ENCODE data around the gene TIAM1.

TIAM1 gene

DNA sequence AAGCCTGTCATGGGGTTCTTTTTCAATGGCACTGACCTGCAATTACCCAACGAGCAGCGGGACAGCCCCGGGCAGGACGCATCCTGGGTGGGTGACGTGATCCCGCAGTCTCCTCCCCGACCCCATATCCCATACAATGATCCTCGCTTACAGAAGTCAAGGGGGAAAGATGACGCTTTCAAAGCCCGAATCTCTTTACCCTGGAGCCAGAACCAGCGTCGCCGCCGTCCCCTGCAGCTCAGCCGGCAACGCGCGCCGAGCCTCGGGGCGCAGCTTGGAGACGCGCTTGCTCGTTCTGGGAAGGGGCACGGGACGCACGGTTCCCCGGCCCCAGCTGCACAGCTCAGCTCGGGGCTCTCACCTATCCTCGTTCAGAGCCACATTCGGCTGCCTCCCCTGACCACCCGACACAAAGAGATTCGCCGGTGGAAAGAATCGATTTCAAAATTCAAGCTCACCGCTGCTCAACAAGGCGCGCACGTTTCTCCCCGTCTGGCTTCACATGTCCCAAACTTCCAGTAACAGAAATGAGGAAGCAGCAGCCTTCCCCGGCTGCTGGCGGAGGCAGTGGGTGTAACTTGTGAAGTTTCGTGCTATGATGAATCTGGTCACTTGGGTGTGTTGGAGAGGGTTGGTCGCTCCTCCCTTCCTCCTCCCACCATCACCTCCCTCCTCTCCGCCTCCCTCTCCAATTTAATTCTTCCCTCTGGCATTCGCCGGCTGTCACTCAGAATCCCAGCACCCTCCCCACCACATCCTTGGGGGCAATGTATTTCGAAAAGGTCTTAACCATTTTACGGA lies at the start of gene TIAM1:
Gene TIAM1 (minus strand): TSS at position 582 of the 801 bp plus-strand sequence. CDS start 77,289 bp downstream, outside the sequence.
- peak; percentile 64 for DNase-seq

GRCh38 chr21:31387560-31388186 lies 43.6 kb upstream of the TIAM1 start:
- DNase-seq = no peak

- no peak for DNase-seq
These were observed 41.9 kb upstream of the TIAM1 start for GRCh38 chr21:31386006-31386405.

GRCh38 chr21:31383770-31384169 lies 39.7 kb upstream of the TIAM1 start:
- DNase-seq = no peak

DNA sequence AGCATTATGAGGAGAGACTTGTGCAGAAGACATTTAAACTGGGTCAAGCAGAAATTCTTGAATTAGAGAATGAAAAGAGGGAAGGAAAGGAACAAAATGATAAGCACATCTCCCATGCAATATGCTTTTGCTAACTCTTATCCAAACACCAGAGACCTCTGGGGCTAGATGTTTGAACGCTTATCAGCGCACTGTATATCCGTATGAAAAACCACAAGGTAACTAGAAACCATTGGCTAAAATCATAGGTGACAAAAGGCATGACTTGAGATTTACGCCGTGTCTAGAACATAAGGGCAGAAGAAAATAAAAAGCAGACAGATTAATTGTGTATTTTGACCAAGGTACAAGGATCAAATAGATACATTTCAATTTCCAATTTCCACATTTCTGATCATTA lies 38.0 kb upstream of the TIAM1 start:
- no peak for DNase-seq

GRCh38 chr21:31376301-31376700 lies 32.2 kb upstream of the TIAM1 start:
- DNase-seq = no peak

DNA sequence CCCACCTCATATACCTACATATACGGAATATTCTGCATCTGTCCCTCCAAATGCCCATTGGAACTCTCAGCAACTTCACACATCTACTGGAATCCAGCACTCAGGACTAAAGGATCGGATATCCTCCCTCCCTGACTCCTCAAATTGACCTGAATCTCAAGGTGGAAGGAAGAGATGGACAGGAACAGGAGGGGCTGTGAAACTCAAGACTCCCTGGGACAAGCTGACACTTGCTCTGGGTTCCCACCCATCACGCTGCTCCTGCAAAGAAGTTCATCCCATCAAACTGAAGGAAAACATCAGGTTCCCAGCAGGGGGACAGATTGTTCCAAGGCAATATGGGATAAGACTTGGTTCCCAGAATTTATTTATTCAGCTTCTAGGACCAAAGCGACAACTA lies 30.3 kb upstream of the TIAM1 start:
- peak; percentile 23 for DNase-seq

DNA sequence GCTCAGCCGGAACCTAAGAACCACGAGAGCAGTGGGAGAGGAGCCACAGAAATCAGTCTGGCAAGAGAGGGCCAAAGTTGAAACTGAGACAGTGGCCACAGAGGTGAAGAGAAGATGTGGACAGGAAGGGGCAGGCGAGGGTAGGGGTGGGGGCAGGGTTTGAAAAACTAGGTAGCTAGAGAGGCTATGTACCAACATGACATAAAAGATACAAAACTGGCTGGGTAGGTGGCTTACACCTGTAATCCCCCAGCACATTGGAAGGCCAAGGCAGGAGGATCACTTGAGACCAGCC lies 28.4 kb upstream of the TIAM1 start:
- DNase-seq = no peak

GRCh38 chr21:31371715-31372470 lies 27.8 kb upstream of the TIAM1 start:
- no peak for DNase-seq

- DNase-seq = no peak
These were observed 27.0 kb upstream of the TIAM1 start for GRCh38 chr21:31370893-31371544.

DNA sequence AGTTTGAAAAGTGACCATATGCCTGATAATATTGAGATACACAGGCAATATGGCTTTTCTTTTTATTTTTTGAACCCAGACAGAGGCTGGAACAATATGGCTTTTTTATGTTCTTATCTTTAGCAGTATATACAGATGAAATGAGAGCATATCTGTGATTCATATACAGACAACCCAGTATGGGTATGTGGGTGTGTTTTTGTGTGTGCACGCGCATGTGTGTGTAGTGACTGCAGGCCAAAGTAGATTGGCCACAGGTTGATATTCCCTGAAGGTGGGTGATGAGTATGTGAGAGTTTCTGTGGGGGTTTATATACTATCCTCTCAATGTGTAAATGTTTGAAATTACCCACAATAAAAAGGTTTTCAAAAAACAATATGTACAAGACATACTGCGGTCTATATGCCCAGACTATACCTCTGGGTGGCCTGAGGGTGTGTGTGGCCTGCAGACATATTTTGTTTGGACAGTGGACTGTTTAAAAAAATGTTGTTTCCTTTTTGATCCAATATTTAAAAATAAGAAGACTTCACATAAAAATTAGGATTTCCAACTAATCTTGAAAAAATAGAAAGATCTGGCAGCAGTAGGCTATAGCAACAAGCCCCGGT lies 26.3 kb upstream of the TIAM1 start:
- no peak for DNase-seq

DNA sequence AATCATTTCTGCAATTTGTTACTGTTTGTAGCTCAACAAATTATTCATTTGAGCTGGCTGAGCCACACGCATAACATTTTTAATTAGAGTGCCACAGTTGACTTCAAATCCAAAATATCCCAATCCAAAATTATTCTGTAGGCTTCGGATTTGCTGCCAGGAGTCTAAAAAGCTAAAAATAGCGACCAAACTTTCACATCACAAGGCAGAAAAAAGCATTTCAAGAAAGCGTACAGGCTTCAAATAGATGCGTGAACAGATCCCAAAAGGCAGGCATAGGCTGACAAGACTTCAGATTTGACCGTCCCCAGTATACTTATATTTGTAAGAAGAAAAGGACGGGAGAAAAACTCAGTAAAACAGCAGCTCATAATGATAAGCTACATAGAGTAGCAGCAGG lies 24.3 kb upstream of the TIAM1 start:
- DNase-seq = no peak

- no peak for DNase-seq
These were observed 23.7 kb upstream of the TIAM1 start for GRCh38 chr21:31367801-31368200.

- DNase-seq = no peak
These were observed 22.8 kb upstream of the TIAM1 start for GRCh38 chr21:31366825-31367224.

DNA sequence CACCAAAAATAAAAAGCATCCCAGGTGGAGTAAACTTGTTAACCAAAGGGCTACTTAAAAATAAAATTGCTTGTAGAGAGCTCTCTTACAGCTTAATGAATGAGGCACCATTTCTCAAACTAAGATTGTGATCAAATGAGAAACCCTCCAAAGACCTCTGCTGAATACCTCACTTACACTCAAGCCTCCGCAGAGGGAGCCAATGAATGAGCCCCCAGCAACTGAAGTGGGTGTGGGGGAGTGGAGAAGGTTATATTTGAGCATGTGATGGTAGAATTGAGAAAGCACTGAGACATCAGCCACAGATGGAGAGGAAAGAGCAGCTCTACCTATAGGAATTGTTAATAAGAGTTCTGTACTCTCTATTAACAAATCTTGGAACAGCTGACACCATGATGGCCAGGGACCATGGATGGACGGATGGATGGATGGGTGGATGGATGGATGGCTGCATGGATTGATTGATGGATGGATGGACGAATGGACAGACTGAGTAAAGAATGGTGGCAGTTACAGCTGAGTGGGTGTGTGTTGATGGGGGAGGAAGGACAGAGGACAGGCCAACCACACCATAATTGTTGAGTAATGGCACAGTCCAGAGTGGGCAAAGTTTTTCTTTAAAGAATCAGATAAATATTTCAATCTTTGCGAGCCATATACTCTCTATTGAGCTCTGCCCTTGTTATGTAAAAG lies 20.3 kb upstream of the TIAM1 start:
- no peak for DNase-seq

- DNase-seq = no peak
These were observed 19.7 kb upstream of the TIAM1 start for GRCh38 chr21:31363720-31364119.

DNA sequence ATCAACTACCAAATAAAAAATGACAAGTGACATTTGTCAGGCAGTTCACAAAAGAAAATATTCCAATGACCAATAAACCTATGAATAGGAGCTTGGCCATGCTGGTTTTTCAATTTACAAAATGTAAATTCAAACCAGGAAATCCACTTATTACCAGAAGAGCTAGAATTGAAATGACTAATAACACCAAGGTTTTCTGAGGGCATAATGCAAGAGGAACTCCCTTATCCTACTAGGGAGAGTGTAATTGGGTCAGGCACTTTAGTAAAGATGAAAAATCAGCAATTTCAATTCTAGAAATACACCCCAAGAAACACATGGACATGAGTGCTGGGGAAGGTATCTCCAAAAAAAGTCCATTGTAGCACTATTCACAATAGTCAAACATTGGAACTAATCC lies 16.7 kb upstream of the TIAM1 start:
- DNase-seq = no peak

DNA sequence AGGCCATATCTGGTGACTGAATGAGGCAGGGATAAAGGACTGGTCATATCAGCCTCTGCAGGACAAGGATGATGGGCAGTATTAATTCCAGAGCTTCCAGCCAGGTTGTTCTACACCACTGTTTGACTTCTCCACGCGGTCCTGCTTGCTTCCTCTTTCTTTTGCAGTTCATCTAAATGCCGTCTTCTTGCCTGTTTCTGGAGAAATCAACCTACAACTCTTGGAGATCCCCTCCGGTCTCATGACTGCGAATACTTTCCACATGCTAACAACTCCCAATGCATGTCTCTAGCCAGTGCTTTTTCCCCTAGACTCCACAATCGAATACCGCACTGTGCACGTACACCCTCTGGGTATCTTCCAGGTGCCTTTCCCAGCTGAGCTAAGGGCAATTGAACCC lies 14.1 kb upstream of the TIAM1 start:
- DNase-seq = no peak

GRCh38 chr21:31356440-31356839 lies 12.4 kb upstream of the TIAM1 start:
- no peak for DNase-seq

DNA sequence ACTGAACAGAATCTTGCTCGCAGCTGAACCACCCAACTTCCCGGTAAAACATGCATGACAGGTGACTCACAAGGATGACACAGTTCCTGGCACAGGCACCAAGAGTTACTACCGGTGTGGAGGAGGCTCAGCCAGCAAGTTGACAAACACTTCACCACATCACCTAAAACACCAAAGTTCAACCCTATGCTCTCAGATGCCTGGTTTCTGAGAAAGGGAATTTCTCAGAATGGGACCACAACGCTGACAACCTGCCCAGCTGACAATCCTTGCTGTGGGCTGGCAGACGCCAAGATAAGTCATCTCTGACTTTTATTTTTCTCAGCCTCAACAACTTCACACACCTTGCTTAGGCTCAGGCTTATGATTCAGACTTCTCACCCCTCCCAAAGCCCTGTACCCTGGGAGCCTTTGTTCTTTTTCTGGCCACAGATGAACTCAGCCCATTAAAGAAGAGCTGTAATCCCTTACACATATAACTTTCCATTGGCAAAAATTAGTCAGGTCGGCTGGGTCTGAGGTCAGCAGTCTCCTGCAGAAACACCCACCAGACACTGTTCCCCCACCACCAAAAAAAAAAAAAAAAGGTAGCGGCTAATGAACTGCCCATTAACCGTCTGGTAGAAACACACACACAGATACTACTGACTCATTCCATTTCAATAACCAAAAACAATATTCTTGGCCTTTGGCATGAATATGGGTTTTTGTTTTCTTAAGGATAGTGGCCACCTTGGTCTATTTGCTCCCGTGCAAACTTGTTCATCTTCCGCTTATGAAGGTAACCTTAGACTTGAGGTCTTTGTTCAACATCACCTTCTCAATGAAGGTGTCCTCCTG lies 10.8 kb upstream of the TIAM1 start:
- DNase-seq = no peak

DNA sequence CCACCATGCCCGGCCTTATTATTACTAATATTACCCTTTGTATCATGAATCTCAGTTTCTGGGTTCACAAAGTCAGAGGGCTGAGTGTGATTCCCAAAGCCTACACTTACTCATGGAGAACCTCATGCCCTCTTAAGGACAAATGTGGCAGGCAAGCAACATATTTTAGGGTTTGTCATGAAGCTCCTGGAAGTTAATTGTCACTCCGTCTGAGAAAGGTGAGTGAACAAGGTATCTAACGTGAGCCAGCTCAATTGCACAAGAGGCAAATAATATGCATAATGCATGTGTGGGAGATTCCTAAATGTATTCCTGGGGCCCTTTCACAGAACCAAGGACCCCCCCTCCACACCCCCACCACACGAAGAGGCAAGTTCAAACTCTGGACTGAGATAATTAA lies 10.1 kb upstream of the TIAM1 start:
- no peak for DNase-seq

DNA sequence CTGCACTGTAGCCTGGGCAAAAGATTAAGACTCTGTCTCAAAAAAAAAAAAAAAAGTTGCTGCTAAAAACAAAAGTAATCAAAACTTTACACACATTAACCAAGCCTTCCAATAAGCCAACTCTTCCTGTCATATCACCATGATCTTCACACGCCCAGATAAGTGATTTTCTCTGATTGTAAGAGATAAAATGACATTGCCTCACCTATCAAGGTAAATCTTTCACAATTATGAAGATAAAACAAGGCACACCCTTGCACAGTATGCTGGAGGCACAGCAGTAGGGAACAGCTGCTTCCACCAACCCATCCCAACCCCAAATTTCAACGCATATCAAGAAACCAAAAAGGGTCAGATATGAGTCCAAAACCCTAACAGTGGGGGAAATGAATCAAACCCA lies 8.8 kb upstream of the TIAM1 start:
- DNase-seq = no peak
